ENCODE measurements around the gene AMPH.

The AMPH gene

GRCh38 chr7:38592737-38593288 lies 38.4 kb downstream of the AMPH start:
- Histone ChIP-seq H3K4me3 (replicated peaks; ENCODE audit: insufficient read depth, low read length) (no peak overlapping the region), H3K27ac (replicated peaks) (no peak overlapping the region), H3K27me3 (ENCODE audit: insufficient read depth, poor library complexity, severe bottlenecking) (no peaks in the 10 kb centered on the region)
- TF ChIP-seq, protein P1, sequence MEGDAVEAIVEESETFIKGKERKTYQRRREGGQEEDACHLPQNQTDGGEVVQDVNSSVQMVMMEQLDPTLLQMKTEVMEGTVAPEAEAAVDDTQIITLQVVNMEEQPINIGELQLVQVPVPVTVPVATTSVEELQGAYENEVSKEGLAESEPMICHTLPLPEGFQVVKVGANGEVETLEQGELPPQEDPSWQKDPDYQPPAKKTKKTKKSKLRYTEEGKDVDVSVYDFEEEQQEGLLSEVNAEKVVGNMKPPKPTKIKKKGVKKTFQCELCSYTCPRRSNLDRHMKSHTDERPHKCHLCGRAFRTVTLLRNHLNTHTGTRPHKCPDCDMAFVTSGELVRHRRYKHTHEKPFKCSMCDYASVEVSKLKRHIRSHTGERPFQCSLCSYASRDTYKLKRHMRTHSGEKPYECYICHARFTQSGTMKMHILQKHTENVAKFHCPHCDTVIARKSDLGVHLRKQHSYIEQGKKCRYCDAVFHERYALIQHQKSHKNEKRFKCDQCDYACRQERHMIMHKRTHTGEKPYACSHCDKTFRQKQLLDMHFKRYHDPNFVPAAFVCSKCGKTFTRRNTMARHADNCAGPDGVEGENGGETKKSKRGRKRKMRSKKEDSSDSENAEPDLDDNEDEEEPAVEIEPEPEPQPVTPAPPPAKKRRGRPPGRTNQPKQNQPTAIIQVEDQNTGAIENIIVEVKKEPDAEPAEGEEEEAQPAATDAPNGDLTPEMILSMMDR (IDR thresholded peaks at IDR 0.05; ENCODE audit: insufficient read depth, low read length): no peak
- TF ChIP-seq SPI1 (IDR thresholded peaks at IDR 0.05; ENCODE audit: borderline replicate concordance, low read depth): no peak
- TF ChIP-seq, protein P2, sequence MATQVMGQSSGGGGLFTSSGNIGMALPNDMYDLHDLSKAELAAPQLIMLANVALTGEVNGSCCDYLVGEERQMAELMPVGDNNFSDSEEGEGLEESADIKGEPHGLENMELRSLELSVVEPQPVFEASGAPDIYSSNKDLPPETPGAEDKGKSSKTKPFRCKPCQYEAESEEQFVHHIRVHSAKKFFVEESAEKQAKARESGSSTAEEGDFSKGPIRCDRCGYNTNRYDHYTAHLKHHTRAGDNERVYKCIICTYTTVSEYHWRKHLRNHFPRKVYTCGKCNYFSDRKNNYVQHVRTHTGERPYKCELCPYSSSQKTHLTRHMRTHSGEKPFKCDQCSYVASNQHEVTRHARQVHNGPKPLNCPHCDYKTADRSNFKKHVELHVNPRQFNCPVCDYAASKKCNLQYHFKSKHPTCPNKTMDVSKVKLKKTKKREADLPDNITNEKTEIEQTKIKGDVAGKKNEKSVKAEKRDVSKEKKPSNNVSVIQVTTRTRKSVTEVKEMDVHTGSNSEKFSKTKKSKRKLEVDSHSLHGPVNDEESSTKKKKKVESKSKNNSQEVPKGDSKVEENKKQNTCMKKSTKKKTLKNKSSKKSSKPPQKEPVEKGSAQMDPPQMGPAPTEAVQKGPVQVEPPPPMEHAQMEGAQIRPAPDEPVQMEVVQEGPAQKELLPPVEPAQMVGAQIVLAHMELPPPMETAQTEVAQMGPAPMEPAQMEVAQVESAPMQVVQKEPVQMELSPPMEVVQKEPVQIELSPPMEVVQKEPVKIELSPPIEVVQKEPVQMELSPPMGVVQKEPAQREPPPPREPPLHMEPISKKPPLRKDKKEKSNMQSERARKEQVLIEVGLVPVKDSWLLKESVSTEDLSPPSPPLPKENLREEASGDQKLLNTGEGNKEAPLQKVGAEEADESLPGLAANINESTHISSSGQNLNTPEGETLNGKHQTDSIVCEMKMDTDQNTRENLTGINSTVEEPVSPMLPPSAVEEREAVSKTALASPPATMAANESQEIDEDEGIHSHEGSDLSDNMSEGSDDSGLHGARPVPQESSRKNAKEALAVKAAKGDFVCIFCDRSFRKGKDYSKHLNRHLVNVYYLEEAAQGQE (IDR thresholded peaks at IDR 0.05; ENCODE audit: insufficient replicate concordance, low read depth): no peak
- TF ChIP-seq GABPA (IDR thresholded peaks at IDR 0.05; ENCODE audit: low read depth): no peak
- TF ChIP-seq POLR2AphosphoS5 (IDR thresholded peaks at IDR 0.05; ENCODE audit: low read depth): no peak
- no peak for DNase-seq (ENCODE audit: low read depth in 1 of 2, low spot score in 1 of 2)

DNA sequence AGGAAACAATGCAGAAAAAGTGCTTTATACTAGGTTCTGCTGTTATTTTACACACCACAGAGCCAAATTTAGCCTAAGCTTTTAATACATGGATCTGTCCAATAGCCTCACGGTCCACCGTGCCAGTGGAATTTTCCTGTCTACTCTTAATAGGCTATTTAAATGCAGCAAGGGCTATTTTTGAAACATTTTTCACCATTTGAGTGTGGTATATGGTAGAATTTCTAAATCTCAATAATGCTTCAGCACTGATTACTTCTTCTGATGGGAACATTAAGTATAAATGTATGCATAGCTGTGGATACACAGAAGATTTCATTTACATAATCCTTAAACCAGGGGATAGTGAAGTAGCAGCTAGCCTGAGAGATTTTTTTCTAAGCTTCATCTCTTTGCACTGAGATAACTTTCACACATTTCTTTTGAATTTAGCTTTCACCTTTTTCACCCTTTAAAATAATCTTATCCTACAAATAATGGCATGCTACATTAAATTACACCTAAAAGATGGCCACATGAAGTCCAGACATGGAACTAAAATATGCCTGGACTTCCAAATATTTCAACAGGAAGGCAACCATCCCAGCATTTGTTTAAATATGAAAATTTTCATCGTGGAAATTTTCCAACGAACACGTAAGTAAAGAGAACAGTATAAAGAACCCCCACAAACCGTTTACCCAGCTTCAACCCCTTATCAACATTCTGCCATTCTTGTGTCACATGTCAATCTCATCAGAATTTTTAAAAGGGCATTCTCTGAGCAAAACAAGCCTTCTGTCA lies 45.4 kb downstream of the AMPH start:
- Histone ChIP-seq H3K4me3 (replicated peaks; ENCODE audit: insufficient read depth, low read length) (no peak overlapping the region), H3K27ac (replicated peaks) (no peak overlapping the region), H3K27me3 (ENCODE audit: insufficient read depth, poor library complexity, severe bottlenecking) (peaks cover 4% of the 10 kb centered on the region)
- TF ChIP-seq SPI1 (IDR thresholded peaks at IDR 0.05; ENCODE audit: borderline replicate concordance, low read depth): no peak
- TF ChIP-seq, protein P1 (IDR thresholded peaks at IDR 0.05; ENCODE audit: insufficient read depth, low read length): no peak
- no peak for TF ChIP-seq GABPA (IDR thresholded peaks at IDR 0.05; ENCODE audit: low read depth)
- TF ChIP-seq, protein P2 (IDR thresholded peaks at IDR 0.05; ENCODE audit: insufficient replicate concordance, low read depth): no peak
- TF ChIP-seq POLR2AphosphoS5 (IDR thresholded peaks at IDR 0.05; ENCODE audit: low read depth): no peak
- no peak for DNase-seq (ENCODE audit: low read depth in 1 of 2, low spot score in 1 of 2)

DNA sequence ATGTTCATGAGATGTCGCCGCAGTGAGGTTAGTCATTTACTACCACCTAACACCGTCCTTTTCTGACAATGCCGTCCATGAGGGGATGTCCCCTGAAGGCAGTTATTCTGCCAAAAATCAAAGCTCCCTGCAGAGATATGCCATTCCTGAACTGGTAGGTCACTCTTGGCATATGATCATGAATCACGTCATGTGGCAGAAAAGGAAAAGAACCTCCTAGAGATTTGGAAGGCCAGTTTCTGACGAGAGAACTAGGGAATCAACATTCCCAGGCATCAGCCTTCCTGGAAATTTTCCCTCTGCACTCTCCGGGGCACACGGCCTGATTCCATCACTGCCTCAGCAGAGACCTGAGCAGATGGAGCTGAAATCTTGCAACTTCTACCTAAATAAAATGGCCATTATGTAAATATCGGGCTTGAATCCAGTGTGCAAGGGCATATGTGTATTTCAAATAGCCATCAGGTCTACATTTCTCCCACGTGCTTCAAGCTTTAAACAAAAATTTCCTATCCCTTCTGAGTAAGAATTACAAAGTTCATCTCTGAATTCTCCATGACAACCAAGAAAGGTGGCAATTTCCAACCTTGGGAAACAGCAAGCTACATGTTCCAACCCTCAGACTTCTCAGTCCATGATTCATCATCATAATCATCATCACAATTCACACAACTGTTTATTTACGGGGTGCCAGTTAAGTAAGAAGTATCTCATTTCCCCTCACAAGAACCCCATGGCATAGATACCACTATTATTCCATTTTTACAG lies 46.5 kb downstream of the AMPH start:
- peaks cover 6% of the 10 kb centered on the region for H3K27me3 ChIP-seq (ENCODE audit: insufficient read depth, poor library complexity, severe bottlenecking)
- DNase-seq (ENCODE audit: low read depth in 1 of 2, low spot score in 1 of 2): no peak
- no peak overlapping the region for H3K27ac ChIP-seq (replicated peaks)
- TF ChIP-seq, protein P1 (IDR thresholded peaks at IDR 0.05; ENCODE audit: insufficient read depth, low read length): no peak
- TF ChIP-seq POLR2AphosphoS5 (IDR thresholded peaks at IDR 0.05; ENCODE audit: low read depth) (no peak), GABPA (IDR thresholded peaks at IDR 0.05; ENCODE audit: low read depth) (no peak), SPI1 (IDR thresholded peaks at IDR 0.05; ENCODE audit: borderline replicate concordance, low read depth) (no peak)
- TF ChIP-seq, protein P2 (IDR thresholded peaks at IDR 0.05; ENCODE audit: insufficient replicate concordance, low read depth): no peak
- H3K4me3 ChIP-seq (replicated peaks; ENCODE audit: insufficient read depth, low read length): no peak overlapping the region

All from HL-60 (cell line).